ENCODE measurements around the gene SEC23B. TPM values are rescaled to one million over a fixed set of nuclear protein-coding genes. Genes with fewer than 3 reads are reported as not detected.

Gene SEC23B
- polyA plus RNA-seq, 2 of the 4 experiments (the other 2 are of a cell fraction): 71.4 to 158 TPM

- peaks cover 12% of the 10 kb centered on the region for H3K4me1 ChIP-seq
- H3K4me2 ChIP-seq: peak within 1 kb of the TSS; percentile 87
- CTCF ChIA-PET: interaction anchor here (0.9 to 2.8 kb wide), 6 partner anchors 10 to 968 kb away, joined by 3 to 15 read pairs (median 4); partner anchors contain the start of gene SEC23B
- H3K27ac ChIP-seq: peak within 1 kb of the TSS; percentile 82 to 87
- peak; percentile 100 for ATAC-seq
- POLR2A ChIA-PET: interaction anchor here (0.8 to 4.7 kb wide), 7 partner anchors 10 to 88 kb away, joined by 3 to 75 read pairs (median 3); partner anchors contain the start of genes DZANK1, POLR3F and SEC23B
- TF ChIP-seq HMGXB4 (CRISPR knock-in tag; IDR thresholded peaks at IDR 0.05; ENCODE audit: borderline replicate concordance) (no peak), NPAS2 (CRISPR knock-in tag; IDR thresholded peaks at IDR 0.05; ENCODE audit: borderline replicate concordance) (no peak), HOXA7 (CRISPR knock-in tag; IDR thresholded peaks at IDR 0.05) (no peak), HOXB13 (CRISPR knock-in tag; IDR thresholded peaks at IDR 0.05; ENCODE audit: low read depth) (no peak), PHF8 (IDR thresholded peaks at IDR 0.05; ENCODE audit: borderline replicate concordance, low read depth) (0 out of 2 replicates have a peak, but pooled peaks have one; percentile 28), BCL3 (IDR thresholded peaks at IDR 0.05) (peak; percentile 48; the same call in 1 of the 3 replicates), NR3C1 (IDR thresholded peaks at IDR 0.05) (no peak), RAD21 (conservative IDR thresholded peaks at IDR 0.05 in 1 of 2, IDR thresholded peaks at IDR 0.05 in 1 of 2) (no peak), CEBPB (IDR thresholded peaks at IDR 0.05) (no peak), MAX (IDR thresholded peaks at IDR 0.05) (peak; percentile 72), POLR2A (IDR thresholded peaks at IDR 0.05; ENCODE audit: low read length) (peak; percentile 92), HES2 (IDR thresholded peaks at IDR 0.05) (no peak), JUN (IDR thresholded peaks at IDR 0.05) (peak; percentile 45 to 76; a peak in 2 of 5 replicates), SREBF2 (IDR thresholded peaks at IDR 0.05) (no peak), HDAC2 (IDR thresholded peaks at IDR 0.05) (no peak), RNF2 (IDR thresholded peaks at IDR 0.05; ENCODE audit: borderline replicate concordance, low read depth) (no peak), PBX3 (IDR thresholded peaks at IDR 0.05) (0 out of 2 replicates have a peak, but pooled peaks have one; percentile 12), E2F6 (IDR thresholded peaks at IDR 0.05; ENCODE audit: borderline replicate concordance, low read depth) (no peak), HOXB5 (CRISPR knock-in tag; IDR thresholded peaks at IDR 0.05) (no peak), CBX2 (IDR thresholded peaks at IDR 0.05; ENCODE audit: borderline replicate concordance, low read depth) (no peak)
- WGBS (ENCODE audit: missing lambda C conversion rate): 5% methylated on average over 28 of the region's 31 CpGs
- DNase-seq (ENCODE audit: low read depth in 1 of 2, low spot score in 1 of 2): peak; percentile 86 to 88
- H3K9me3 ChIP-seq: no peaks in the 10 kb centered on the region
- H3K4me3 ChIP-seq: peak within 1 kb of the TSS; percentile 70
- no peak for FAIRE-seq
Measured at GRCh38 chr20:18496740-18497592, 10.8 kb upstream of the SEC23B start, which contains the start of gene RBBP9. Gene RBBP9 (minus strand): TSS chr20:18497225. CDS start chr20:18497167, 58 bp downstream.
